Measurements from ENCODE around the gene P2RY6.

- TF ChIP-seq ESRRA (IDR thresholded peaks at IDR 0.05; ENCODE audit: low read length): no peak
- no peak for TF ChIP-seq EP300 (IDR thresholded peaks at IDR 0.05; ENCODE audit: borderline replicate concordance in 1 of 2, control insufficient read depth in 1 of 2, low read depth in 2 of 2, low read length in 2 of 2)
- TF ChIP-seq, protein P1, sequence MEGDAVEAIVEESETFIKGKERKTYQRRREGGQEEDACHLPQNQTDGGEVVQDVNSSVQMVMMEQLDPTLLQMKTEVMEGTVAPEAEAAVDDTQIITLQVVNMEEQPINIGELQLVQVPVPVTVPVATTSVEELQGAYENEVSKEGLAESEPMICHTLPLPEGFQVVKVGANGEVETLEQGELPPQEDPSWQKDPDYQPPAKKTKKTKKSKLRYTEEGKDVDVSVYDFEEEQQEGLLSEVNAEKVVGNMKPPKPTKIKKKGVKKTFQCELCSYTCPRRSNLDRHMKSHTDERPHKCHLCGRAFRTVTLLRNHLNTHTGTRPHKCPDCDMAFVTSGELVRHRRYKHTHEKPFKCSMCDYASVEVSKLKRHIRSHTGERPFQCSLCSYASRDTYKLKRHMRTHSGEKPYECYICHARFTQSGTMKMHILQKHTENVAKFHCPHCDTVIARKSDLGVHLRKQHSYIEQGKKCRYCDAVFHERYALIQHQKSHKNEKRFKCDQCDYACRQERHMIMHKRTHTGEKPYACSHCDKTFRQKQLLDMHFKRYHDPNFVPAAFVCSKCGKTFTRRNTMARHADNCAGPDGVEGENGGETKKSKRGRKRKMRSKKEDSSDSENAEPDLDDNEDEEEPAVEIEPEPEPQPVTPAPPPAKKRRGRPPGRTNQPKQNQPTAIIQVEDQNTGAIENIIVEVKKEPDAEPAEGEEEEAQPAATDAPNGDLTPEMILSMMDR (IDR thresholded peaks at IDR 0.05 in 2 of 3, conservative IDR thresholded peaks at IDR 0.05 in 1 of 3; ENCODE audit: control insufficient read depth in 2 of 3, extremely low read depth in 1 of 3, insufficient read depth in 1 of 3, low read depth in 3 of 3, low read length in 3 of 3): no peak
- TF ChIP-seq SPI1 (IDR thresholded peaks at IDR 0.05; ENCODE audit: borderline replicate concordance, insufficient read depth, low read depth, low read length): no peak
- no peak for TF ChIP-seq NFIC (IDR thresholded peaks at IDR 0.05; ENCODE audit: low read depth, low read length)
- TF ChIP-seq, protein P2, sequence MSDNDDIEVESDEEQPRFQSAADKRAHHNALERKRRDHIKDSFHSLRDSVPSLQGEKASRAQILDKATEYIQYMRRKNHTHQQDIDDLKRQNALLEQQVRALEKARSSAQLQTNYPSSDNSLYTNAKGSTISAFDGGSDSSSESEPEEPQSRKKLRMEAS (IDR thresholded peaks at IDR 0.05; ENCODE audit: low read depth, low read length): no peak
Observed at GRCh38 chr11:73241300-73241699, 30.8 kb upstream of the P2RY6 start.
